K562 (cell line): ENCODE data around the gene CENPN. TPM values are rescaled to one million over a fixed set of nuclear protein-coding genes. Genes with fewer than 3 reads are reported as not detected.

Experiments
- ARID2 ChIP-seq: fragments of 450-650 bp; IDR thresholded peaks from 2 replicates; pipeline ENCODE4 v1.6.1; 2017; ENCODE audit warnings: antibody characterized with exemption, mild to moderate bottlenecking
- ATF2 ChIP-seq: sonication (generic); formaldehyde crosslinking; IDR thresholded peaks from 2 replicates; pipeline ENCODE4 v1.8.1; 2022; ENCODE audit warnings: missing genetic modification reagents
- CXXC5 ChIP-seq: fragments of 250-450 bp; sonication (Bioruptor Pico); IDR thresholded peaks from 2 replicates; pipeline ENCODE4 v1.8.0; 2022; ENCODE audit warnings: inconsistent platforms, mild to moderate bottlenecking, moderate library complexity
- HEY1 ChIP-seq: fragments of 250-450 bp; sonication (Bioruptor Pico); IDR thresholded peaks from 2 replicates; pipeline ENCODE4 v1.5.0; 2020; ENCODE audit warnings: mild to moderate bottlenecking, moderate library complexity, borderline replicate concordance
- ILK ChIP-seq: fragments of 450-650 bp; IDR thresholded peaks from 2 replicates; pipeline ENCODE4 v1.6.1; 2016; ENCODE audit warnings: missing genetic modification characterization, low read depth, mild to moderate bottlenecking, missing compliant biosample characterization, moderate library complexity, borderline replicate concordance
- IRF9 ChIP-seq: fragments of 450-650 bp; IDR thresholded peaks from 2 replicates; pipeline ENCODE4 v1.6.1; 2016; ENCODE audit warnings: missing biosample characterization, missing genetic modification characterization
- JUND ChIP-seq, 2 experiments: IDR thresholded peaks; 2 replicates in 1 of 2; 3 replicates in 1 of 2; pipeline ENCODE4 v1.6.1; 2011; ENCODE audit warnings: borderline replicate concordance in 2 of 2, low read depth in 2 of 2, low read length in 2 of 2, improper control_type of control experiment in 1 of 2, missing biosample characterization in 1 of 2, missing genetic modification characterization in 1 of 2, missing genetic modification reagents in 1 of 2
- MNT ChIP-seq, 2 experiments: fragments of 450-650 bp; conservative IDR thresholded peaks; 2 replicates each; pipeline ENCODE4 v1.6.1; 2017; ENCODE audit warnings: mild to moderate bottlenecking in 2 of 2, moderate library complexity in 2 of 2
- NFE2 ChIP-seq: IDR thresholded peaks from 2 replicates; pipeline ENCODE4 v1.6.1; 2014; ENCODE audit warnings: antibody characterized with exemption, low read depth
- PCBP2 ChIP-seq: fragments of 200-400 bp; formaldehyde crosslinking; IDR thresholded peaks from 2 replicates; pipeline ENCODE4 v1.6.1; 2018; ENCODE audit warnings: low read length, low read depth, mild to moderate bottlenecking, moderate library complexity; ENCODE audit not compliant: poor library complexity, severe bottlenecking
- PHF21A ChIP-seq: fragments of 450-650 bp; IDR thresholded peaks from 2 replicates; pipeline ENCODE4 v1.6.1; 2017; ENCODE audit warnings: low read depth, borderline replicate concordance
- TFAM ChIP-seq: fragments of 250-450 bp; sonication (Bioruptor Pico); conservative IDR thresholded peaks from 2 replicates; pipeline ENCODE4 v1.5.0; 2021; ENCODE audit warnings: mild to moderate bottlenecking, moderate library complexity
- ZC3H11A ChIP-seq: IDR thresholded peaks from 2 replicates; pipeline ENCODE4 v1.6.1; 2012; ENCODE audit warnings: low read depth, low read length, improper control_type of control experiment
- ZKSCAN1 ChIP-seq: fragments of 150-350 bp; IDR thresholded peaks from 2 replicates; pipeline ENCODE4 v1.6.1; 2016; ENCODE audit warnings: low read depth, low read length
- ZKSCAN8 ChIP-seq: fragments of 200-800 bp; sonication (Bioruptor generic); IDR thresholded peaks from 2 replicates; pipeline ENCODE4 v1.6.1; 2016; ENCODE audit warnings: missing genetic modification characterization, missing compliant biosample characterization
- ZNF146 ChIP-seq: IDR thresholded peaks from one replicate; pipeline ENCODE4 v1.6.1; 2018; ENCODE audit warnings: missing compliant biosample characterization; ENCODE audit not compliant: unreplicated experiment
- polyA plus RNA-seq, 8 experiments: library from polyadenylated mRNA; depleted of rRNA in 4 of 8; stranded (reverse) in 5 of 8; unstranded in 3 of 8; fragments of >200 nt; fragmentation: Nextera tagmentation in 2 of 8; fragmentation: Illumina TruSeq in 1 of 8; extraction: Ambion mirVana in 2 of 8; extraction: Trizol in 1 of 8; gene quantifications; 2 replicates each; pipeline versions ENCODE4 v1.2.1 to v1.2.3, GENCODE V29; 2011 to 2014; ENCODE audit warnings: inconsistent platforms in 1 of 8, missing spikeins in 1 of 8
- total RNA-seq, 7 experiments: library from RNA; depleted of rRNA in 6 of 7; stranded (reverse); fragments of >200 nt in 6 of 7; fragmentation: Illumina TruSeq in 2 of 7; extraction: Trizol in 2 of 7; gene quantifications; 2 replicates each; pipeline versions ENCODE4 v1.2.1 to v1.2.3, GENCODE V29; 2011 to 2021; ENCODE audit warnings: low replicate concordance in 1 of 7
- TF ChIP-seq, protein P1 (sequence below): sonication (generic); formaldehyde crosslinking; IDR thresholded peaks from 2 replicates; pipeline ENCODE4 v1.8.0; 2022; ENCODE audit warnings: missing genetic modification reagents, mild to moderate bottlenecking, borderline replicate concordance
- TF ChIP-seq, protein P2 (sequence below): fragments of 450-650 bp; IDR thresholded peaks from 2 replicates; pipeline ENCODE4 v1.6.1; 2017; ENCODE audit warnings: antibody characterized with exemption, mild to moderate bottlenecking

CENPN gene
- total and polyA plus RNA-seq, 9 of the 15 experiments (the other 6 are each of a cell fraction or from before 2014, with no cell fraction given) = 92.3 to 384 (median 140) TPM

DNA sequence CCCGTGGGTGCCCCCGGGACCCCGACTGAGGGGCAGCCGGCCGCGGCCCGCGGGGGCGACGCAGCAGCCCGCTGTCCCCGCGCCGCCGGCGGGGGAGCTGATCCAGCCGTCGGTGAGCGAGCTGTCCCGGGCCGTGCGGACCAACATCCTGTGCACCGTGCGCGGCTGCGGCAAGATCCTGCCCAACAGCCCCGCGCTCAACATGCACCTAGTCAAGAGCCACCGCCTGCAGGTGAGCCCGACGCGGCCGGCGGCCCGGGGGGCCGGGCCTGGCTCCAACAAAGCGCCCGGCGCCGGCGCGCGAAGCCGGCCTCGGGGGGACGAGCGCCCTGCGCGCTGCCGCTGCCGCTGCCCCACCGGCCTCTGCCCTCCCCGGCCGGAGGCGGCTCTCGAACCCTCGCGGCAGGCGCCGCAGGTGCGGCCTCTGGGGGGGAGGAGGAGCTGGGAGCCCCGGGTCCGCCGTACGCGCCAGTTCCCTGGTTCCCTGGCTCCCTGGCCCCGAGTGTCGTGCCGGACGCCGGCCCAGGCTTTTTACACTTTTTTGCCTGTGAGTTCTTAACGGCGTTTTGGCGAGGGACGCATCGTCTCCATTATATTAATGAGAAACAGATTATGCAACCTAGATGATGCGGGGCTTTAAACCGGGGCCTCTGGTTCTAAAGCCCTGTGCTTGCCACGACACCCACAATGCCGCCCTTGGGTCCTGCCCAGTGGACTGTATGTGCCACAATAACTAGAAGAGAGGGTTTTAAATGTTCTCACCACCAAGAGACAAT, 29.1 kb downstream of the CENPN start (continued):
- no peak for TF ChIP-seq ILK (tag)
- TF ChIP-seq ZNF146 (CRISPR knock-in tag) = no peak
- no peak for TF ChIP-seq HEY1 (CRISPR knock-in tag)
- no peak for TF ChIP-seq IRF9
- TF ChIP-seq ATF2 (CRISPR knock-in tag) = no peak
- TF ChIP-seq PCBP2 = no peak
- TF ChIP-seq JUND (IDR thresholded peaks at IDR 0.05; ENCODE audit: borderline replicate concordance, low read depth, low read length) = no peak
- TF ChIP-seq JUND (tag; IDR thresholded peaks at IDR 0.05; ENCODE audit: borderline replicate concordance, low read depth, low read length) = no peak
- TF ChIP-seq ZKSCAN8 (CRISPR knock-in tag) = no peak
- TF ChIP-seq MNT (conservative IDR thresholded peaks at IDR 0.05) = no peak
- TF ChIP-seq, protein P1, sequence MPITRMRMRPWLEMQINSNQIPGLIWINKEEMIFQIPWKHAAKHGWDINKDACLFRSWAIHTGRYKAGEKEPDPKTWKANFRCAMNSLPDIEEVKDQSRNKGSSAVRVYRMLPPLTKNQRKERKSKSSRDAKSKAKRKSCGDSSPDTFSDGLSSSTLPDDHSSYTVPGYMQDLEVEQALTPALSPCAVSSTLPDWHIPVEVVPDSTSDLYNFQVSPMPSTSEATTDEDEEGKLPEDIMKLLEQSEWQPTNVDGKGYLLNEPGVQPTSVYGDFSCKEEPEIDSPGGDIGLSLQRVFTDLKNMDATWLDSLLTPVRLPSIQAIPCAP = no peak
- no peak for TF ChIP-seq ZC3H11A
- no peak for TF ChIP-seq PHF21A
- no peak for TF ChIP-seq ZKSCAN1
- TF ChIP-seq ARID2 = no peak
- TF ChIP-seq TFAM = no peak
- TF ChIP-seq NFE2 = no peak
- no peak for TF ChIP-seq CXXC5
- TF ChIP-seq, protein P2, sequence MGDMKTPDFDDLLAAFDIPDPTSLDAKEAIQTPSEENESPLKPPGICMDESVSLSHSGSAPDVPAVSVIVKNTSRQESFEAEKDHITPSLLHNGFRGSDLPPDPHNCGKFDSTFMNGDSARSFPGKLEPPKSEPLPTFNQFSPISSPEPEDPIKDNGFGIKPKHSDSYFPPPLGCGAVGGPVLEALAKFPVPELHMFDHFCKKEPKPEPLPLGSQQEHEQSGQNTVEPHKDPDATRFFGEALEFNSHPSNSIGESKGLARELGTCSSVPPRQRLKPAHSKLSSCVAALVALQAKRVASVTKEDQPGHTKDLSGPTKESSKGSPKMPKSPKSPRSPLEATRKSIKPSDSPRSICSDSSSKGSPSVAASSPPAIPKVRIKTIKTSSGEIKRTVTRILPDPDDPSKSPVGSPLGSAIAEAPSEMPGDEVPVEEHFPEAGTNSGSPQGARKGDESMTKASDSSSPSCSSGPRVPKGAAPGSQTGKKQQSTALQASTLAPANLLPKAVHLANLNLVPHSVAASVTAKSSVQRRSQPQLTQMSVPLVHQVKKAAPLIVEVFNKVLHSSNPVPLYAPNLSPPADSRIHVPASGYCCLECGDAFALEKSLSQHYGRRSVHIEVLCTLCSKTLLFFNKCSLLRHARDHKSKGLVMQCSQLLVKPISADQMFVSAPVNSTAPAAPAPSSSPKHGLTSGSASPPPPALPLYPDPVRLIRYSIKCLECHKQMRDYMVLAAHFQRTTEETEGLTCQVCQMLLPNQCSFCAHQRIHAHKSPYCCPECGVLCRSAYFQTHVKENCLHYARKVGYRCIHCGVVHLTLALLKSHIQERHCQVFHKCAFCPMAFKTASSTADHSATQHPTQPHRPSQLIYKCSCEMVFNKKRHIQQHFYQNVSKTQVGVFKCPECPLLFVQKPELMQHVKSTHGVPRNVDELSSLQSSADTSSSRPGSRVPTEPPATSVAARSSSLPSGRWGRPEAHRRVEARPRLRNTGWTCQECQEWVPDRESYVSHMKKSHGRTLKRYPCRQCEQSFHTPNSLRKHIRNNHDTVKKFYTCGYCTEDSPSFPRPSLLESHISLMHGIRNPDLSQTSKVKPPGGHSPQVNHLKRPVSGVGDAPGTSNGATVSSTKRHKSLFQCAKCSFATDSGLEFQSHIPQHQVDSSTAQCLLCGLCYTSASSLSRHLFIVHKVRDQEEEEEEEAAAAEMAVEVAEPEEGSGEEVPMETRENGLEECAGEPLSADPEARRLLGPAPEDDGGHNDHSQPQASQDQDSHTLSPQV = no peak
